Measurements from ENCODE around the gene LRRC57. TPM values are rescaled to one million over a fixed set of nuclear protein-coding genes. Genes with fewer than 3 reads are reported as not detected.

LRRC57 gene
- total RNA-seq (2021) (22.7 and 23.0 TPM in 2 replicates), Bru-seq, nascent RNA (percentile 67 among the genes with signal in this experiment), BruChase-seq, experiment 1, labeled RNA remaining after a 2-hour chase (percentile 77 among the genes with signal in this experiment), BruChase-seq, experiment 2, labeled RNA remaining after a 6-hour chase (percentile 93 among the genes with signal in this experiment)
- long read RNA-seq, transcript LRRC57-202 (6 exons, 2,384 nt), result major isoform, 34 of 36 reads
- long read RNA-seq, partial matches to known transcripts, result 0 of 36 reads
- long read RNA-seq, other reads (novel, unspliced or antisense), result 2 of 36 reads

GRCh38 chr15:42548249-42549031 is at the start of gene LRRC57, which contains the start of gene HAUS2:
LRRC57 (minus strand) TSS chr15:42548793; CDS start chr15:42548434, 359 bp downstream.
HAUS2 (plus strand) TSS chr15:42548838; CDS start chr15:42548873, 35 bp downstream.
- Histone ChIP-seq H3K4me3 (peak within 1 kb of the TSS; percentile 87), H2AFZ (peak within 1 kb of the TSS; percentile 97), H3F3A (ENCODE audit: insufficient read depth, low read depth) (no peaks in the 10 kb centered on the region), H4K20me1 (ENCODE audit: insufficient read depth) (no peaks in the 10 kb centered on the region), H3K4me1 (replicated peaks; ENCODE audit: insufficient read depth) (peaks cover 15% of the 10 kb centered on the region), H3K27ac (peak within 1 kb of the TSS; percentile 40), H3K9me2 (ENCODE audit: insufficient read depth) (no peaks in the 10 kb centered on the region), H3K79me2 (ENCODE audit: low read depth) (peaks cover 23% of the 10 kb centered on the region), H3K27me3 (ENCODE audit: insufficient read depth, low read depth) (no peaks in the 10 kb centered on the region), H3K4me2 (peak within 1 kb of the TSS; percentile 86), H3K9me3 (ENCODE audit: insufficient read depth, low read depth) (no peaks in the 10 kb centered on the region), H3K36me3 (ENCODE audit: low read depth) (no peaks in the 10 kb centered on the region)
- BruUV-seq (replicated peaks), result TSS peak; percentile 65
- ChIA-PET POLR2A (ENCODE audit: unreplicated experiment) (interaction anchor here (0.6 to 0.7 kb wide), 3 partner anchors 159 to 644 kb away, joined by 3 to 4 read pairs (median 4); no protein-coding TSS in a partner anchor), CTCF (interaction anchor here (0.6 kb wide), 1 partner anchor 84 kb away, joined by 5 read pairs; no protein-coding TSS in a partner anchor)
- intact Hi-C loops (cut with micrococcal nuclease; ENCODE audit: unreplicated experiment), result loop anchor here (2.0 kb wide), 3 partner anchors 58 to 378 kb away; partner anchors contain the start of gene ZNF106
- peak; percentile 65 to 86 for DNase-seq
- no peak for TF ChIP-seq EZH2 (IDR thresholded peaks at IDR 0.05; ENCODE audit: low read depth)
- TF ChIP-seq CTCF (conservative IDR thresholded peaks at IDR 0.05), result no peak

- Histone ChIP-seq H3K27ac (no peak overlapping the region), H4K20me1 (ENCODE audit: insufficient read depth) (no peaks in the 10 kb centered on the region), H2AFZ (no peak overlapping the region), H3K79me2 (ENCODE audit: low read depth) (no peaks in the 10 kb centered on the region), H3K4me3 (no peak overlapping the region), H3K36me3 (ENCODE audit: low read depth) (no peaks in the 10 kb centered on the region), H3K9me2 (ENCODE audit: insufficient read depth) (no peaks in the 10 kb centered on the region), H3K4me2 (no peak overlapping the region), H3K4me1 (replicated peaks; ENCODE audit: insufficient read depth) (no peaks in the 10 kb centered on the region), H3K9me3 (ENCODE audit: insufficient read depth, low read depth) (no peaks in the 10 kb centered on the region), H3K27me3 (ENCODE audit: insufficient read depth, low read depth) (no peaks in the 10 kb centered on the region), H3F3A (ENCODE audit: insufficient read depth, low read depth) (no peaks in the 10 kb centered on the region)
- no peak for DNase-seq
- ChIA-PET CTCF (no interaction called here), POLR2A (ENCODE audit: unreplicated experiment) (no interaction called here)
- no TSS peak for BruUV-seq (replicated peaks)
- TF ChIP-seq CTCF (conservative IDR thresholded peaks at IDR 0.05), result no peak
- no peak for TF ChIP-seq EZH2 (IDR thresholded peaks at IDR 0.05; ENCODE audit: low read depth)
- intact Hi-C loops (cut with micrococcal nuclease; ENCODE audit: unreplicated experiment), result no loop called here
Observed at GRCh38 chr15:42595626-42596240, 47.1 kb upstream of the LRRC57 start.

GRCh38 chr15:42594095-42594494 is 45.5 kb upstream of the LRRC57 start:
- Histone ChIP-seq H3K27me3 (ENCODE audit: insufficient read depth, low read depth) (no peaks in the 10 kb centered on the region), H4K20me1 (ENCODE audit: insufficient read depth) (no peaks in the 10 kb centered on the region), H3K27ac (no peak overlapping the region), H3K4me2 (no peak overlapping the region), H3K4me1 (replicated peaks; ENCODE audit: insufficient read depth) (no peaks in the 10 kb centered on the region), H2AFZ (no peak overlapping the region), H3K9me3 (ENCODE audit: insufficient read depth, low read depth) (no peaks in the 10 kb centered on the region), H3F3A (ENCODE audit: insufficient read depth, low read depth) (no peaks in the 10 kb centered on the region), H3K9me2 (ENCODE audit: insufficient read depth) (no peaks in the 10 kb centered on the region), H3K4me3 (no peak overlapping the region), H3K36me3 (ENCODE audit: low read depth) (no peaks in the 10 kb centered on the region), H3K79me2 (ENCODE audit: low read depth) (no peaks in the 10 kb centered on the region)
- ChIA-PET CTCF (no interaction called here), POLR2A (ENCODE audit: unreplicated experiment) (no interaction called here)
- TF ChIP-seq EZH2 (IDR thresholded peaks at IDR 0.05; ENCODE audit: low read depth) (no peak), CTCF (conservative IDR thresholded peaks at IDR 0.05) (no peak)
- no peak for DNase-seq
- BruUV-seq (replicated peaks), result no TSS peak
- intact Hi-C loops (cut with micrococcal nuclease; ENCODE audit: unreplicated experiment), result no loop called here
